SK-N-SH treated with all-trans-retinoic acid at 6 μM for 48 hours (cell line): ENCODE measurements around the gene PHF2.

Experiments used
- ATAC-seq: fragments of 200-7000 bp; cut with Tn5 transposase; 3 replicates; pipeline ENCODE4 v1.9.1; 2020; ENCODE audit warnings: mild to moderate bottlenecking, moderate library complexity
- ARNTL ChIP-seq: fragments of 450-650 bp; formaldehyde crosslinking; IDR thresholded peaks from 2 replicates; pipeline ENCODE4 v1.5.0; 2020; ENCODE audit warnings: low read depth, mild to moderate bottlenecking, moderate library complexity, borderline replicate concordance
- BACH2 ChIP-seq: fragments of 250-450 bp; sonication (Bioruptor Pico); IDR thresholded peaks from 2 replicates; pipeline ENCODE4 v1.9.0; 2021; ENCODE audit warnings: mild to moderate bottlenecking, borderline replicate concordance
- CSDC2 ChIP-seq: fragments of 250-450 bp; sonication (Bioruptor Pico); IDR thresholded peaks from 2 replicates; pipeline ENCODE4 v1.5.0; 2020; ENCODE audit warnings: mild to moderate bottlenecking, moderate library complexity
- CSRNP3 ChIP-seq: fragments of 250-450 bp; sonication (Bioruptor Pico); IDR thresholded peaks from 2 replicates; pipeline ENCODE4 v1.5.1; 2021; ENCODE audit warnings: mild to moderate bottlenecking, moderate library complexity
- GLIS3 ChIP-seq: fragments of 250-450 bp; sonication (Bioruptor Pico); IDR thresholded peaks from 2 replicates; pipeline ENCODE4 v1.5.0; 2020; ENCODE audit warnings: mild to moderate bottlenecking, moderate library complexity
- ISL1 ChIP-seq: fragments of 250-450 bp; sonication (Bioruptor Pico); IDR thresholded peaks from 2 replicates; pipeline ENCODE4 v2.1.2; 2022; ENCODE audit warnings: mild to moderate bottlenecking, moderate library complexity
- OSR1 ChIP-seq: fragments of 250-450 bp; sonication (Bioruptor Pico); IDR thresholded peaks from 2 replicates; pipeline ENCODE4 v1.8.0; 2022; ENCODE audit warnings: moderate library complexity, mild to moderate bottlenecking, inconsistent platforms
- PPARA ChIP-seq: fragments of 250-450 bp; sonication (Bioruptor Pico); IDR thresholded peaks from 2 replicates; pipeline ENCODE4 v1.5.0; 2020; ENCODE audit warnings: mild to moderate bottlenecking, borderline replicate concordance
- RARB ChIP-seq: fragments of 250-450 bp; sonication (Bioruptor Pico); IDR thresholded peaks from 2 replicates; pipeline ENCODE4 v1.8.0; 2021; ENCODE audit warnings: mild to moderate bottlenecking, moderate library complexity
- SNAI2 ChIP-seq: fragments of 250-450 bp; sonication (Bioruptor Pico); IDR thresholded peaks from 2 replicates; pipeline ENCODE4 v1.5.0; 2020; ENCODE audit warnings: mild to moderate bottlenecking, moderate library complexity
- TCF4 ChIP-seq: fragments of 250-450 bp; sonication (Bioruptor Pico); IDR thresholded peaks from 2 replicates; pipeline ENCODE4 v1.8.0; 2021; ENCODE audit warnings: mild to moderate bottlenecking, moderate library complexity, borderline replicate concordance
- TSHZ2 ChIP-seq: fragments of 250-450 bp; sonication (Bioruptor Pico); IDR thresholded peaks from 2 replicates; pipeline ENCODE4 v1.5.0; 2020; ENCODE audit warnings: mild to moderate bottlenecking, moderate library complexity
- ZC3H10 ChIP-seq: fragments of 250-450 bp; sonication (Bioruptor Pico); IDR thresholded peaks from 2 replicates; pipeline ENCODE4 v1.5.1; 2021; ENCODE audit warnings: mild to moderate bottlenecking, moderate library complexity
- ZFP3 ChIP-seq: fragments of 250-450 bp; sonication (Bioruptor Pico); IDR thresholded peaks from 2 replicates; pipeline ENCODE4 v1.5.0; 2020; ENCODE audit warnings: mild to moderate bottlenecking, moderate library complexity
- ZFP30 ChIP-seq: fragments of 450-650 bp; formaldehyde crosslinking; IDR thresholded peaks from 2 replicates; pipeline ENCODE4 v1.5.0; 2022; ENCODE audit warnings: mild to moderate bottlenecking, moderate library complexity
- ZNF565 ChIP-seq: fragments of 450-650 bp; formaldehyde crosslinking; conservative IDR thresholded peaks from 2 replicates; pipeline ENCODE4 v1.5.0; 2020; ENCODE audit warnings: low read depth, mild to moderate bottlenecking, moderate library complexity
- ZNF70 ChIP-seq: fragments of 450-650 bp; formaldehyde crosslinking; IDR thresholded peaks from 2 replicates; pipeline ENCODE4 v1.5.0; 2020; ENCODE audit warnings: mild to moderate bottlenecking, moderate library complexity
- ZNF8 ChIP-seq: fragments of 450-650 bp; formaldehyde crosslinking; IDR thresholded peaks from 2 replicates; pipeline ENCODE4 v1.5.0; 2020; ENCODE audit warnings: mild to moderate bottlenecking, moderate library complexity
- TF ChIP-seq, protein P1 (sequence below): fragments of 250-450 bp; sonication (Bioruptor Pico); IDR thresholded peaks from 2 replicates; pipeline ENCODE4 v1.8.0; 2020; ENCODE audit warnings: mild to moderate bottlenecking, moderate library complexity, borderline replicate concordance

PHF2 gene

GRCh38 chr9:93675336-93676150, 99.2 kb downstream of the PHF2 start:
- ATAC-seq, result no peak
- TF ChIP-seq ZNF70 (CRISPR knock-in tag) (no peak), OSR1 (CRISPR knock-in tag) (no peak), GLIS3 (CRISPR knock-in tag) (no peak), ZFP30 (CRISPR knock-in tag) (no peak), ZNF565 (CRISPR knock-in tag) (no peak), ARNTL (CRISPR knock-in tag) (no peak), CSRNP3 (CRISPR knock-in tag) (no peak), SNAI2 (no peak), TCF4 (CRISPR knock-in tag) (no peak), PPARA (no peak), ISL1 (CRISPR knock-in tag) (no peak), TSHZ2 (CRISPR knock-in tag) (no peak), CSDC2 (no peak), ZC3H10 (CRISPR knock-in tag) (no peak), BACH2 (CRISPR knock-in tag) (no peak), RARB (no peak), ZFP3 (CRISPR knock-in tag) (no peak), ZNF8 (CRISPR knock-in tag) (no peak)
- TF ChIP-seq, protein P1, sequence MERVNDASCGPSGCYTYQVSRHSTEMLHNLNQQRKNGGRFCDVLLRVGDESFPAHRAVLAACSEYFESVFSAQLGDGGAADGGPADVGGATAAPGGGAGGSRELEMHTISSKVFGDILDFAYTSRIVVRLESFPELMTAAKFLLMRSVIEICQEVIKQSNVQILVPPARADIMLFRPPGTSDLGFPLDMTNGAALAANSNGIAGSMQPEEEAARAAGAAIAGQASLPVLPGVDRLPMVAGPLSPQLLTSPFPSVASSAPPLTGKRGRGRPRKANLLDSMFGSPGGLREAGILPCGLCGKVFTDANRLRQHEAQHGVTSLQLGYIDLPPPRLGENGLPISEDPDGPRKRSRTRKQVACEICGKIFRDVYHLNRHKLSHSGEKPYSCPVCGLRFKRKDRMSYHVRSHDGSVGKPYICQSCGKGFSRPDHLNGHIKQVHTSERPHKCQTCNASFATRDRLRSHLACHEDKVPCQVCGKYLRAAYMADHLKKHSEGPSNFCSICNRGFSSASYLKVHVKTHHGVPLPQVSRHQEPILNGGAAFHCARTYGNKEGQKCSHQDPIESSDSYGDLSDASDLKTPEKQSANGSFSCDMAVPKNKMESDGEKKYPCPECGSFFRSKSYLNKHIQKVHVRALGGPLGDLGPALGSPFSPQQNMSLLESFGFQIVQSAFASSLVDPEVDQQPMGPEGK (CRISPR knock-in tag), result no peak

DNA sequence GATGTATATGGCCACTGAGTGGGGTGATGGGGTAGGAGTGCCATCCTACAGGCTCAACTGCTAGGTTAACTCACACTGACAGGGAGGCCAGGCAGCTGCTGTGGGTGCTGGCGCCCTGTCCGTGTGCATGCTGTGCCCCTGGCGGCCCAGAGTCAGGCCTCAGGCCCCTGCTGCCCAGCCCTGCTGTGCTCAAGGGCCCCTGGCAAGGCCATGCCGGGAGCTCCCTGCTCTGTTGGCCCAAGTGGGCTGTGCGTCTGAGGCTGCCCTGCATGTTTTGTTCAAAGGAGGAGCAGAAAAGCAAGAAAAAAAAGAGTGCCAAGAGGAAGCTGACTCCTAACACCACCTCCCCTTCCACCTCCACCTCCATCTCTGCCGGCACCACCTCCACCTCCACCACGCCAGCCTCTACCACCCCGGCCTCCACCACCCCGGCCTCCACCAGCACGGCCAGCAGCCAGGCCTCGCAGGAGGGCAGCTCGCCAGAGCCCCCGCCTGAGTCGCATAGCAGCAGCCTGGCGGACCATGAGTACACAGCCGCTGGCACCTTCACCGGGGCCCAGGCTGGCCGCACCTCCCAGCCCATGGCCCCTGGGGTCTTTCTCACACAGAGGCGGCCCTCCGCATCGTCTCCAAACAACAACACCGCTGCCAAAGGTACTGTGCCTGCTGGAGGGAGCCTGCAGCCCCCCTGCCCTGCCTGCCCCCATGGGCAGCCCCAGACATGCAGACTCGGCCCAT, 100.1 kb downstream of the PHF2 start:
- no peak for ATAC-seq
- no peak for TF ChIP-seq ZFP3 (CRISPR knock-in tag)
- TF ChIP-seq, all 23 proteins: peak for 0

DNA sequence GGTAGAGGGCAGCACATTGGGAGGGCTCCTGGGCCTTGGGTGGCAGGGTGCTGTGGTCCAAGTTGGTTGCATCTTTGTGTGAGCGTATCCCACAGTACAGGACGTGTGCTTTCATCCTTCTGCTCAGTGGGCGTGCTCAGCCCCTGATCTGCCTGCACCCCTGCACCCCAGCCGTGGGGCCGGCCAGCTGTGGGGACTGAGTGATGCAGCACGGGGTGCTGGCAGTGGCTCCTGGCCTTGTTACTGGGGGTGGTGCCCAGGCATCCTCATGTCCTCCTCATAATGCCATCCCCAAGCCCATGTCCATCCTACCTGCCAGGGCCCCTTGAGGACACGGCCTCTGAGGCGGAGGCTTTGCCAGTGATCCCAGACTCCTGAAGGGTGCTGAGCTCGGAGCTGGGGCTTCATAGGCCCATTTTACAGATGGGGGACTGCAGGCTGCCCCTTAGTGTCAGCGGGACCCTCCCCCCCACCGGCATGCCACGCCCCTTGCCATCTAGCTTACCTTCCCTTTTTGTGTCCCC, 100.7 kb downstream of the PHF2 start:
- no peak for ATAC-seq
- no peak for TF ChIP-seq ZC3H10 (CRISPR knock-in tag)
- TF ChIP-seq, protein P1 (CRISPR knock-in tag), result no peak
- TF ChIP-seq GLIS3 (CRISPR knock-in tag), result no peak
- TF ChIP-seq OSR1 (CRISPR knock-in tag), result no peak
- TF ChIP-seq ZNF70 (CRISPR knock-in tag), result no peak
- no peak for TF ChIP-seq ZFP30 (CRISPR knock-in tag)
- no peak for TF ChIP-seq BACH2 (CRISPR knock-in tag)
- no peak for TF ChIP-seq RARB
- TF ChIP-seq CSRNP3 (CRISPR knock-in tag), result no peak
- TF ChIP-seq ISL1 (CRISPR knock-in tag), result no peak
- no peak for TF ChIP-seq CSDC2
- TF ChIP-seq ZNF8 (CRISPR knock-in tag), result no peak
- no peak for TF ChIP-seq ZNF565 (CRISPR knock-in tag)
